IgD-negative memory B cell (primary cell): ENCODE results near the gene EMP1. TPM values are rescaled to one million over a fixed set of nuclear protein-coding genes. Genes with fewer than 3 reads are reported as not detected.

Source experiments
- H3K27ac Mint-ChIP-seq, 3 donors: one replicate each; pipeline ENCODE4 v1.8.0; 2020 to 2022; ENCODE audit warnings: mild to moderate bottlenecking in 3 of 3, mixed read lengths in 3 of 3, moderate library complexity in 1 of 3
- H3K27me3 Mint-ChIP-seq: one replicate; pipeline ENCODE4 v1.8.0; 2021; ENCODE audit warnings: mixed read lengths
- H3K36me3 Mint-ChIP-seq: one replicate; pipeline ENCODE4 v1.8.0; 2020; ENCODE audit warnings: mild to moderate bottlenecking, mixed read lengths
- H3K4me1 Mint-ChIP-seq, 3 donors: one replicate each; pipeline ENCODE4 v1.8.0; 2020 to 2022; ENCODE audit warnings: mixed read lengths in 3 of 3, mild to moderate bottlenecking in 1 of 3
- H3K4me3 Mint-ChIP-seq, 4 donors: one replicate each; pipeline ENCODE4 v1.8.0; 2020 to 2022; ENCODE audit warnings: mild to moderate bottlenecking in 4 of 4, mixed read lengths in 4 of 4, moderate library complexity in 3 of 4
- H3K9me3 Mint-ChIP-seq, 3 donors: one replicate each; pipeline ENCODE4 v1.8.0; 2020 to 2021; ENCODE audit warnings: mixed read lengths in 3 of 3, mild to moderate bottlenecking in 1 of 3
- polyA plus RNA-seq: library from polyadenylated mRNA; unstranded; fragments of 300-500 nt; fragmentation: Illumina TruSeq; gene quantifications from one replicate; pipeline ENCODE4 v1.2.3, GENCODE V29; 2021

The EMP1 gene
- polyA plus RNA-seq, 1 donor from 2014 or later, result not detected

DNA sequence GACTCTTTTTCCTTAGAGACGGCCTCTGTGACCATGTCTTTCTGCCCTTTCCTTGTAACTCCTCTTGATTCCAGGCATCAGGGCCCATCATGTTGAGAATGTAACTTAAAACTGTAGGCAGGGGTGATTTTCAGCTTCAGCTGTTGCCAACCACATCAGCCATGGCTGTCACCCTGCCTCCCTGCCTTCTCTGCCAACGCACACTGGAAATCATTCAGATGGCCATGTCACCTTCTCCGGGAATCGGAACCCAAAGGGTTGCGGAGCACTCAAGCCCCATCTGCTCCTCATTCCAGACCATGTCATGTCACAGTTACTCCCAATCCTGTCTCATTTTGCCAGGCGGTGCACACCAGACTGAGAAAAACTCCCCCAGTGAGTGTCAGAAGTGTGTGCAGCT, 72.1 kb downstream of the EMP1 start:
- Mint-ChIP-seq H3K27me3 (peaks cover 6% of the 10 kb centered on the region), H3K9me3 (peaks cover 2 to 6% (median 4%) of the 10 kb centered on the region in 3 donors), H3K4me1 (peaks cover 0 to 4% (median 0%) of the 10 kb centered on the region in 3 donors), H3K27ac (no peak overlapping the region), H3K4me3 (no peak overlapping the region), H3K36me3 (peaks cover 1% of the 10 kb centered on the region)

Other genes starting within 250 kb of the EMP1 start
- 1.4 TPM for gene GPRC5D, start 244.6 kb upstream of the EMP1 start, polyA plus RNA-seq
- 12.9 TPM for gene HEBP1, start 196.5 kb upstream of the EMP1 start, polyA plus RNA-seq
- 2.7 TPM for gene FAM234B, start 152.3 kb upstream of the EMP1 start, polyA plus RNA-seq
- gene GSG1, start 93.1 kb upstream of the EMP1 start, polyA plus RNA-seq, result not detected